SK-N-SH (cell line): ENCODE data around the gene RPAP2. TPM values are rescaled to one million over a fixed set of nuclear protein-coding genes. Genes with fewer than 3 reads are reported as not detected.

Source experiments
- CTCF ChIA-PET: fragments of 300-600, 350-600 bp; formaldehyde crosslinking; extraction: SDS; loops from one replicate; lab custom pipeline; 2021; lab: Yijun Ruan, JAX
- POLR2A ChIA-PET: fragments of 350-600 bp; sonication (Branson Sonifier 250); formaldehyde crosslinking; extraction: SDS; loops from one replicate; lab custom pipeline; 2020; ENCODE audit warnings: antibody characterized with exemption, inconsistent platforms; lab: Yijun Ruan, JAX
- DNase-seq: peaks from one replicate; pipeline ENCODE4 v3.0.0; 2012
- H2AFZ ChIP-seq: fragments of 200-600 bp; sonication (generic); 2 replicates; pipeline ENCODE4 v1.8.1; 2016; ENCODE audit warnings: antibody characterized with exemption, mild to moderate bottlenecking, low read depth
- H3F3A ChIP-seq: fragments of 200-600 bp; sonication (generic); replicated peaks from 2 replicates; pipeline ENCODE3; 2016; ENCODE audit warnings: antibody characterized with exemption, mild to moderate bottlenecking; ENCODE audit not compliant: insufficient read depth
- H3K27ac ChIP-seq, 2 experiments: fragments of 200-500 bp in 1 of 2; fragments of 200-600 bp in 1 of 2; sonication (Bioruptor generic) in 1 of 2; sonication (generic), shearing (Covaris generic) in 1 of 2; 2 replicates each; pipeline versions ENCODE4 v1.5.1 to v1.6.1; 2014 to 2016; ENCODE audit warnings: low read depth in 2 of 2, inconsistent platforms in 1 of 2, low read length in 1 of 2, mild to moderate bottlenecking in 1 of 2, mixed read lengths in 1 of 2
- H3K27me3 ChIP-seq: fragments of 200-600 bp; sonication (generic), shearing (Covaris generic); 2 replicates; pipeline ENCODE4 v1.6.1; 2016; ENCODE audit warnings: mixed run types; ENCODE audit not compliant: insufficient read depth
- H3K36me3 ChIP-seq, 2 experiments: fragments of 200-500 bp in 1 of 2; fragments of 200-600 bp in 1 of 2; sonication (Bioruptor generic) in 1 of 2; sonication (generic) in 1 of 2; replicated peaks in 1 of 2; 2 replicates each; pipeline versions ENCODE3 to v1.5.1; 2014 to 2016; ENCODE audit warnings: low read length in 1 of 2, mild to moderate bottlenecking in 1 of 2; ENCODE audit not compliant: insufficient read depth in 2 of 2, control insufficient read depth in 1 of 2
- H3K4me1 ChIP-seq, 2 experiments: fragments of 200-500 bp in 1 of 2; fragments of 200-600 bp in 1 of 2; sonication (Bioruptor generic) in 1 of 2; sonication (generic), shearing (Covaris generic) in 1 of 2; 2 replicates each; pipeline versions ENCODE4 v1.5.1 to v1.6.1; 2014 to 2016; ENCODE audit warnings: low read depth in 1 of 2, low read length in 1 of 2, mixed run types in 1 of 2; ENCODE audit not compliant: insufficient read depth in 2 of 2, control insufficient read depth in 1 of 2
- H3K4me2 ChIP-seq: fragments of 200-600 bp; sonication (generic), shearing (Covaris generic); 2 replicates; pipeline ENCODE4 v1.6.1; 2017; ENCODE audit warnings: mixed run types
- H3K4me3 ChIP-seq, 2 experiments: fragments of 200-500 bp in 1 of 2; fragments of 200-600 bp in 1 of 2; sonication (Bioruptor generic) in 1 of 2; sonication (generic), shearing (Covaris generic) in 1 of 2; 2 replicates each; pipeline versions ENCODE4 v1.5.1 to v1.8.1; 2014 to 2016; ENCODE audit warnings: low read depth in 2 of 2, inconsistent platforms in 1 of 2, low read length in 1 of 2, mild to moderate bottlenecking in 1 of 2, mixed read lengths in 1 of 2, moderate library complexity in 1 of 2
- H3K79me2 ChIP-seq: fragments of 200-600 bp; sonication (generic); 2 replicates; pipeline ENCODE4 v1.8.1; 2017; ENCODE audit warnings: mild to moderate bottlenecking; ENCODE audit not compliant: insufficient read depth
- H3K9ac ChIP-seq: fragments of 200-600 bp; sonication (generic); 2 replicates; pipeline ENCODE4 v1.6.1; 2017; ENCODE audit warnings: mixed run types
- H3K9me2 ChIP-seq: fragments of 200-600 bp; sonication (generic); 2 replicates; pipeline ENCODE4 v1.6.1; 2017; ENCODE audit warnings: mixed run types
- H3K9me3 ChIP-seq: fragments of 200-600 bp; sonication (generic); 2 replicates; pipeline ENCODE4 v1.6.1; 2017; ENCODE audit warnings: mixed run types, mild to moderate bottlenecking, moderate library complexity
- H4K20me1 ChIP-seq: fragments of 200-600 bp; sonication (generic); 2 replicates; pipeline ENCODE4 v1.6.1; 2017; ENCODE audit warnings: mild to moderate bottlenecking, mixed run types; ENCODE audit not compliant: insufficient read depth
- CHD2 ChIP-seq: fragments of 150-350 bp; IDR thresholded peaks from 2 replicates; pipeline ENCODE4 v1.6.1; 2018; ENCODE audit warnings: low read length; ENCODE audit not compliant: partially characterized antibody
- FOXJ3 ChIP-seq: sonication (generic); formaldehyde crosslinking; IDR thresholded peaks from 2 replicates; pipeline ENCODE4 v1.5.1; 2020; ENCODE audit warnings: mild to moderate bottlenecking, missing genetic modification reagents
- JUND ChIP-seq: IDR thresholded peaks from 2 replicates; pipeline ENCODE4 v1.4.0; 2012
- MAX ChIP-seq: IDR thresholded peaks from 2 replicates; pipeline ENCODE4 v1.4.0; 2012; ENCODE audit warnings: low read depth
- RAD21 ChIP-seq: IDR thresholded peaks from 2 replicates; pipeline ENCODE4 v1.6.1; 2012; ENCODE audit warnings: mild to moderate bottlenecking, low read length
- RCOR1 ChIP-seq: fragments of 150-350 bp; IDR thresholded peaks from 2 replicates; pipeline ENCODE4 v1.6.1; 2017; ENCODE audit warnings: antibody characterized with exemption, low read length
- SIN3A ChIP-seq: IDR thresholded peaks from 2 replicates; pipeline ENCODE4 v1.6.1; 2012; ENCODE audit warnings: low read depth, mild to moderate bottlenecking, low read length, moderate library complexity, borderline replicate concordance
- SMC3 ChIP-seq: IDR thresholded peaks from 2 replicates; pipeline ENCODE4 v1.6.1; 2012; ENCODE audit warnings: low read depth, low read length, improper control_type of control experiment
- TAF1 ChIP-seq: IDR thresholded peaks from 2 replicates; pipeline ENCODE4 v1.6.1; 2012; ENCODE audit warnings: low read depth, mild to moderate bottlenecking, low read length, moderate library complexity, borderline replicate concordance
- WGBS: methylation state at CpG from one replicate; pipeline ENCODE4 v1.1.6; 2017; ENCODE audit warnings: low lambda C conversion rate; 5-methylcytosine and 5-hydroxymethylcytosine counted together
- polyA plus RNA-seq, 3 experiments: library from polyadenylated mRNA; depleted of rRNA; stranded (reverse); fragments of >200 nt; gene quantifications; 2 replicates each; pipeline ENCODE4 v1.2.3, GENCODE V29; 2012
- TF ChIP-seq, protein P1 (sequence below): fragments of 200-600 bp; sonication (generic); IDR thresholded peaks from 2 replicates; pipeline ENCODE4 v1.6.1; 2017; ENCODE audit warnings: antibody characterized with exemption, mild to moderate bottlenecking, moderate library complexity
- TF ChIP-seq, protein P2 (sequence below): IDR thresholded peaks from 2 replicates; pipeline ENCODE4 v1.4.0; 2012; ENCODE audit warnings: low read depth, borderline replicate concordance

Gene RPAP2
- polyA plus RNA-seq, 1 of the 3 experiments (the other 2 are of a cell fraction) = 3.4 TPM

GRCh38 chr1:92310185-92310597, 11.3 kb downstream of the RPAP2 start:
- H3F3A ChIP-seq = peaks cover 5% of the 10 kb centered on the region
- peak; percentile 39 for DNase-seq
- H4K20me1 ChIP-seq = no peaks in the 10 kb centered on the region
- no peak for TF ChIP-seq CHD2
- peak; percentile 36 for TF ChIP-seq SMC3
- TF ChIP-seq, protein P1, sequence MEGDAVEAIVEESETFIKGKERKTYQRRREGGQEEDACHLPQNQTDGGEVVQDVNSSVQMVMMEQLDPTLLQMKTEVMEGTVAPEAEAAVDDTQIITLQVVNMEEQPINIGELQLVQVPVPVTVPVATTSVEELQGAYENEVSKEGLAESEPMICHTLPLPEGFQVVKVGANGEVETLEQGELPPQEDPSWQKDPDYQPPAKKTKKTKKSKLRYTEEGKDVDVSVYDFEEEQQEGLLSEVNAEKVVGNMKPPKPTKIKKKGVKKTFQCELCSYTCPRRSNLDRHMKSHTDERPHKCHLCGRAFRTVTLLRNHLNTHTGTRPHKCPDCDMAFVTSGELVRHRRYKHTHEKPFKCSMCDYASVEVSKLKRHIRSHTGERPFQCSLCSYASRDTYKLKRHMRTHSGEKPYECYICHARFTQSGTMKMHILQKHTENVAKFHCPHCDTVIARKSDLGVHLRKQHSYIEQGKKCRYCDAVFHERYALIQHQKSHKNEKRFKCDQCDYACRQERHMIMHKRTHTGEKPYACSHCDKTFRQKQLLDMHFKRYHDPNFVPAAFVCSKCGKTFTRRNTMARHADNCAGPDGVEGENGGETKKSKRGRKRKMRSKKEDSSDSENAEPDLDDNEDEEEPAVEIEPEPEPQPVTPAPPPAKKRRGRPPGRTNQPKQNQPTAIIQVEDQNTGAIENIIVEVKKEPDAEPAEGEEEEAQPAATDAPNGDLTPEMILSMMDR = peak; percentile 77
- TF ChIP-seq, protein P2, sequence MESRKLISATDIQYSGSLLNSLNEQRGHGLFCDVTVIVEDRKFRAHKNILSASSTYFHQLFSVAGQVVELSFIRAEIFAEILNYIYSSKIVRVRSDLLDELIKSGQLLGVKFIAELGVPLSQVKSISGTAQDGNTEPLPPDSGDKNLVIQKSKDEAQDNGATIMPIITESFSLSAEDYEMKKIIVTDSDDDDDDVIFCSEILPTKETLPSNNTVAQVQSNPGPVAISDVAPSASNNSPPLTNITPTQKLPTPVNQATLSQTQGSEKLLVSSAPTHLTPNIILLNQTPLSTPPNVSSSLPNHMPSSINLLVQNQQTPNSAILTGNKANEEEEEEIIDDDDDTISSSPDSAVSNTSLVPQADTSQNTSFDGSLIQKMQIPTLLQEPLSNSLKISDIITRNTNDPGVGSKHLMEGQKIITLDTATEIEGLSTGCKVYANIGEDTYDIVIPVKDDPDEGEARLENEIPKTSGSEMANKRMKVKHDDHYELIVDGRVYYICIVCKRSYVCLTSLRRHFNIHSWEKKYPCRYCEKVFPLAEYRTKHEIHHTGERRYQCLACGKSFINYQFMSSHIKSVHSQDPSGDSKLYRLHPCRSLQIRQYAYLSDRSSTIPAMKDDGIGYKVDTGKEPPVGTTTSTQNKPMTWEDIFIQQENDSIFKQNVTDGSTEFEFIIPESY = no peak
- TF ChIP-seq RAD21 = peak; percentile 64
- TF ChIP-seq JUND = no peak
- TF ChIP-seq SIN3A = no peak
- TF ChIP-seq MAX = no peak
- ChIA-PET POLR2A (no interaction called here), CTCF (interaction anchor here (0.6 to 2.9 kb wide), 29 partner anchors 10 to 683 kb away, joined by 3 to 21 read pairs (median 4); partner anchors contain the start of gene RPL5)
- no peaks in the 10 kb centered on the region for H3K4me1 ChIP-seq
- H3K4me2 ChIP-seq = no peak overlapping the region
- no peak overlapping the region for H2AFZ ChIP-seq
- H3K4me3 ChIP-seq = no peak overlapping the region
- H3K79me2 ChIP-seq = no peaks in the 10 kb centered on the region
- H3K9me3 ChIP-seq = no peaks in the 10 kb centered on the region
- no peak overlapping the region for H3K9ac ChIP-seq
- H3K36me3 ChIP-seq = peaks cover 30 to 62% of the 10 kb centered on the region in 2 experiments
- no peak overlapping the region for H3K27ac ChIP-seq
- H3K9me2 ChIP-seq = no peaks in the 10 kb centered on the region
- H3K27me3 ChIP-seq = no peaks in the 10 kb centered on the region

GRCh38 chr1:92314024-92314423, 15.2 kb downstream of the RPAP2 start:
- H3K9me3 ChIP-seq = no peaks in the 10 kb centered on the region
- H3K36me3 ChIP-seq = peaks cover 14 to 42% of the 10 kb centered on the region in 2 experiments
- POLR2A ChIA-PET = no interaction called here
- no peak overlapping the region for H3K4me2 ChIP-seq
- CTCF ChIA-PET = interaction anchor here (0.6 to 1.6 kb wide), 3 partner anchors 10 to 173 kb away, joined by 3 to 4 read pairs (median 3); no protein-coding TSS in a partner anchor
- DNase-seq = no peak
- H3K9me2 ChIP-seq = no peaks in the 10 kb centered on the region
- no peaks in the 10 kb centered on the region for H3F3A ChIP-seq
- TF ChIP-seq RCOR1 (no peak), FOXJ3 (CRISPR knock-in tag) (no peak), TAF1 (no peak)
- no peak overlapping the region for H2AFZ ChIP-seq
- no peak overlapping the region for H3K9ac ChIP-seq
- no peaks in the 10 kb centered on the region for H3K79me2 ChIP-seq
- H4K20me1 ChIP-seq = no peaks in the 10 kb centered on the region
- WGBS = 94% methylated on average over 1 of the region's 1 CpG
- no peaks in the 10 kb centered on the region for H3K4me1 ChIP-seq
- no peak overlapping the region for H3K27ac ChIP-seq
- H3K4me3 ChIP-seq = no peak overlapping the region
- no peaks in the 10 kb centered on the region for H3K27me3 ChIP-seq
